K562 (cell line): ENCODE results near the gene BCAR3. TPM values are rescaled to one million over a fixed set of nuclear protein-coding genes. Genes with fewer than 3 reads are reported as not detected.

Experiments used
- ATAC-seq: fragments of 200-7000 bp; cut with Tn5 transposase; 3 replicates; pipeline ENCODE4 v1.9.1; 2020; ENCODE audit warnings: moderate library complexity
- BruUV-seq: library from RNA; stranded (reverse); fragments of 400-500 nt; replicated peaks from 2 replicates; lab custom pipeline; 2021; lab: Mats Ljungman, UMichigan
- CTCF ChIA-PET: fragments of 300-600 bp; formaldehyde crosslinking; extraction: SDS; loops from one replicate; lab custom pipeline; 2021; ENCODE audit warnings: low intra/inter-chr PET ratio; lab: Yijun Ruan, JAX
- POLR2A ChIA-PET: fragments of 300-600, 350-650 bp; sonication (Branson Sonifier 250); formaldehyde crosslinking; extraction: SDS; loops from one replicate; lab custom pipeline; 2021; ENCODE audit warnings: antibody characterized with exemption, inconsistent platforms; lab: Yijun Ruan, JAX
- DNase-seq, 4 experiments: peaks; one replicate each; pipeline versions ENCODE4 v3.0.0 to v3.0.0-alpha.2; 2011 to 2018; ENCODE audit warnings: low spot score in 3 of 4, mixed read lengths in 3 of 4; ENCODE audit errors: extremely low read depth in 1 of 4
- FAIRE-seq: peaks from 2 replicates; lab custom pipeline; 2011; peaks lifted over from hg19 to GRCh38; lab: Jason Lieb, UNC
- H2AFZ ChIP-seq: 2 replicates; pipeline ENCODE4 v1.6.0; 2011; ENCODE audit warnings: low read depth, low read length, control low read depth, inconsistent platforms
- H3K27ac ChIP-seq: fragments of 200-600 bp; 3 replicates; pipeline ENCODE4 v1.8.0; 2011; ENCODE audit warnings: low read depth, mild to moderate bottlenecking, control low read depth, inconsistent platforms, low read length, moderate library complexity, mixed read lengths; ENCODE audit errors: extremely low read depth
- H3K27me3 ChIP-seq, 2 experiments: fragments of 300-600 bp in 1 of 2; 2 replicates in 1 of 2; 3 replicates in 1 of 2; pipeline versions ENCODE4 v1.6.0 to v1.8.0; 2011; ENCODE audit warnings: inconsistent platforms in 2 of 2, low read length in 2 of 2, mild to moderate bottlenecking in 1 of 2, mixed read lengths in 1 of 2, moderate library complexity in 1 of 2; ENCODE audit not compliant: control insufficient read depth in 2 of 2, insufficient read depth in 2 of 2
- H3K36me3 ChIP-seq: fragments of 300-600 bp; 3 replicates; pipeline ENCODE4 v1.8.0; 2011; ENCODE audit warnings: mild to moderate bottlenecking, low read length, inconsistent platforms; ENCODE audit not compliant: control insufficient read depth, insufficient read depth
- H3K4me1 ChIP-seq, 2 experiments: fragments of 200-600 bp in 1 of 2; replicated peaks in 1 of 2; 2 replicates in 1 of 2; 3 replicates in 1 of 2; pipeline versions ENCODE4 v1.5.1 to v1.8.0; 2011; ENCODE audit warnings: inconsistent platforms in 2 of 2, low read length in 2 of 2, mild to moderate bottlenecking in 1 of 2, mixed read lengths in 1 of 2, moderate library complexity in 1 of 2; ENCODE audit not compliant: control insufficient read depth in 2 of 2, insufficient read depth in 2 of 2
- H3K4me2 ChIP-seq: 2 replicates; pipeline ENCODE4 v1.6.1; 2011; ENCODE audit warnings: low read length, control low read depth, inconsistent platforms, mixed read lengths; ENCODE audit not compliant: insufficient read depth
- H3K4me3 ChIP-seq: fragments of 200-600 bp; sonication (generic), shearing (Covaris generic); 2 replicates; pipeline ENCODE4 v1.5.1; 2016; ENCODE audit warnings: control low read depth, inconsistent platforms
- H3K79me2 ChIP-seq: fragments of 200-600 bp; 3 replicates; pipeline ENCODE4 v1.8.0; 2011; ENCODE audit warnings: low read length, inconsistent platforms; ENCODE audit not compliant: control insufficient read depth, insufficient read depth
- H3K9ac ChIP-seq, 2 experiments: 2 replicates each; pipeline versions ENCODE4 v1.6.0 to v1.6.1; 2011; ENCODE audit warnings: low read depth in 2 of 2, low read length in 2 of 2, control low read depth in 1 of 2, inconsistent platforms in 1 of 2, mild to moderate bottlenecking in 1 of 2, mixed read lengths in 1 of 2; ENCODE audit not compliant: insufficient read depth in 1 of 2
- H3K9me1 ChIP-seq: one replicate; pipeline ENCODE4 v1.6.0; 2011; ENCODE audit warnings: inconsistent platforms, mild to moderate bottlenecking, low read length, moderate library complexity; ENCODE audit not compliant: control insufficient read depth, insufficient read depth
- H3K9me3 ChIP-seq: replicated peaks from 2 replicates; pipeline ENCODE4 v1.5.1; 2011; ENCODE audit warnings: low read depth, low read length, inconsistent platforms; ENCODE audit not compliant: control insufficient read depth, insufficient read depth
- H4K20me1 ChIP-seq: replicated peaks from 2 replicates; pipeline ENCODE4 v1.6.1; 2011; ENCODE audit warnings: low read length, inconsistent platforms, mixed read lengths; ENCODE audit not compliant: control insufficient read depth, insufficient read depth
- ATF4 ChIP-seq: fragments of 450-650 bp; formaldehyde crosslinking; IDR thresholded peaks from 2 replicates; pipeline ENCODE4 v1.4.0; 2022; ENCODE audit warnings: mild to moderate bottlenecking, moderate library complexity
- COPS2 ChIP-seq: fragments of 450-650 bp; conservative IDR thresholded peaks from 2 replicates; pipeline ENCODE4 v1.6.1; 2016; ENCODE audit warnings: mild to moderate bottlenecking, moderate library complexity
- GABPB1 ChIP-seq: sonication (generic); formaldehyde crosslinking; IDR thresholded peaks from 2 replicates; pipeline ENCODE4 v1.8.0; 2022; ENCODE audit warnings: mild to moderate bottlenecking, missing genetic modification reagents
- GTF2E2 ChIP-seq: fragments of 200-800 bp; sonication (Bioruptor generic); IDR thresholded peaks from 2 replicates; pipeline ENCODE4 v1.6.1; 2016; ENCODE audit warnings: missing genetic modification characterization, missing compliant biosample characterization
- JUNB ChIP-seq: fragments of 450-650 bp; formaldehyde crosslinking; conservative IDR thresholded peaks from 2 replicates; pipeline ENCODE4 v1.4.0; 2020; ENCODE audit warnings: mild to moderate bottlenecking
- MTF1 ChIP-seq: fragments of 250-450 bp; sonication (Bioruptor Pico); IDR thresholded peaks from 2 replicates; pipeline ENCODE4 v1.9.0; 2021; ENCODE audit warnings: moderate library complexity, mild to moderate bottlenecking, inconsistent platforms, borderline replicate concordance
- NONO ChIP-seq, 2 experiments: fragments of 200-400 bp in 1 of 2; fragments of 450-650 bp in 1 of 2; formaldehyde crosslinking in 1 of 2; IDR thresholded peaks; 2 replicates each; pipeline ENCODE4 v1.6.1; 2017; ENCODE audit warnings: low read depth in 2 of 2, mild to moderate bottlenecking in 2 of 2, moderate library complexity in 2 of 2, low read length in 1 of 2
- NR2F6 ChIP-seq: fragments of 450-650 bp; formaldehyde crosslinking; IDR thresholded peaks from 2 replicates; pipeline ENCODE4 v1.4.0; 2020; ENCODE audit warnings: mild to moderate bottlenecking
- PKNOX1 ChIP-seq: fragments of 450-650 bp; IDR thresholded peaks from 2 replicates; pipeline ENCODE4 v1.6.1; 2016
- RBM15 ChIP-seq: fragments of 200-400 bp; formaldehyde crosslinking; IDR thresholded peaks from 2 replicates; pipeline ENCODE4 v1.6.1; 2018; ENCODE audit warnings: mild to moderate bottlenecking, low read length, moderate library complexity; ENCODE audit not compliant: insufficient read depth
- SMARCA5 ChIP-seq: fragments of 450-650 bp; IDR thresholded peaks from 2 replicates; pipeline ENCODE4 v1.6.1; 2016
- ZNF197 ChIP-seq: fragments of 200-800 bp; sonication (Bioruptor generic); IDR thresholded peaks from 2 replicates; pipeline ENCODE4 v1.6.1; 2016; ENCODE audit warnings: low read depth, missing genetic modification characterization, missing compliant biosample characterization
- ZNF592 ChIP-seq: fragments of 450-650 bp; IDR thresholded peaks from 2 replicates; pipeline ENCODE4 v1.6.1; 2017; ENCODE audit warnings: antibody characterized with exemption, mild to moderate bottlenecking
- WGBS: fragments of 100-300 bp; shearing (Covaris generic); methylation state at CpG from one replicate; pipeline ENCODE4 v1.1.6; 2016; ENCODE audit warnings: low coverage, mixed read lengths; ENCODE audit not compliant: insufficient coverage; ENCODE audit errors: missing lambda C conversion rate; 5-methylcytosine and 5-hydroxymethylcytosine counted together
- in situ Hi-C: fragments of 300-500 bp; cut with MboI; formaldehyde crosslinking; loops from 4 replicates; pipeline ENCODE4 v1.15.0; 2018; ENCODE audit warnings: inconsistent platforms, mixed read lengths
- intact Hi-C: fragments of 100-400 bp; cut with micrococcal nuclease; formaldehyde crosslinking; loops from 2 replicates; pipeline ENCODE4 v1.14.2; 2022
- polyA plus RNA-seq, 8 experiments: library from polyadenylated mRNA; depleted of rRNA in 4 of 8; stranded (reverse) in 5 of 8; unstranded in 3 of 8; fragments of >200 nt; fragmentation: Nextera tagmentation in 2 of 8; fragmentation: Illumina TruSeq in 1 of 8; extraction: Ambion mirVana in 2 of 8; extraction: Trizol in 1 of 8; gene quantifications; 2 replicates each; pipeline versions ENCODE4 v1.2.1 to v1.2.3, GENCODE V29; 2011 to 2014; ENCODE audit warnings: inconsistent platforms in 1 of 8, missing spikeins in 1 of 8
- total RNA-seq, 7 experiments: library from RNA; depleted of rRNA in 6 of 7; stranded (reverse); fragments of >200 nt in 6 of 7; fragmentation: Illumina TruSeq in 2 of 7; extraction: Trizol in 2 of 7; gene quantifications; 2 replicates each; pipeline versions ENCODE4 v1.2.1 to v1.2.3, GENCODE V29; 2011 to 2021; ENCODE audit warnings: low replicate concordance in 1 of 7

BCAR3 gene
- total and polyA plus RNA-seq, 9 of the 15 experiments (the other 6 are each of a cell fraction or from before 2014, with no cell fraction given) = 1.8 to 6.3 (median 3.8) TPM

GRCh38 chr1:93692026-93692425, 10.4 kb upstream of the BCAR3 start:
- 6% methylated on average over 4 of the region's 4 CpGs for WGBS
- no peaks in the 10 kb centered on the region for H3K9me1 ChIP-seq
- no peaks in the 10 kb centered on the region for H3K79me2 ChIP-seq
- H3K36me3 ChIP-seq = no peaks in the 10 kb centered on the region
- ChIA-PET POLR2A (interaction anchor here (1.0 kb wide), 1 partner anchor 9 kb away, joined by 3 read pairs; no protein-coding TSS in a partner anchor), CTCF (no interaction called here)
- no peaks in the 10 kb centered on the region for H4K20me1 ChIP-seq
- no peaks in the 10 kb centered on the region for H3K4me1 ChIP-seq
- H3K9me3 ChIP-seq = no peaks in the 10 kb centered on the region
- H2AFZ ChIP-seq = no peak overlapping the region
- ATAC-seq (no peak), FAIRE-seq (no peak), DNase-seq (no peak)
- H3K4me3 ChIP-seq = no peak overlapping the region
- no peak overlapping the region for H3K4me2 ChIP-seq
- BruUV-seq = no TSS peak
- H3K9ac ChIP-seq = no peak overlapping the region
- in situ Hi-C loops (no loop called here), intact Hi-C loops (no loop called here)
- H3K27ac ChIP-seq = no peak overlapping the region
- H3K27me3 ChIP-seq = peaks cover 5 to 46% of the 10 kb centered on the region in 2 experiments
- TF ChIP-seq MTF1 (CRISPR knock-in tag) = no peak
- TF ChIP-seq ZNF592 = no peak
- TF ChIP-seq GABPB1 (CRISPR knock-in tag) = no peak
- TF ChIP-seq COPS2 = no peak
- TF ChIP-seq ZNF197 (CRISPR knock-in tag) = no peak
- TF ChIP-seq SMARCA5 = no peak
- no peak for TF ChIP-seq NONO (IDR thresholded peaks at IDR 0.05; ENCODE audit: low read depth in 2 of 2, low read length in 1 of 2)
- TF ChIP-seq RBM15 = no peak
- no peak for TF ChIP-seq NR2F6 (CRISPR knock-in tag)
- no peak for TF ChIP-seq JUNB (CRISPR knock-in tag)
- TF ChIP-seq ATF4 = no peak
- TF ChIP-seq GTF2E2 = no peak
- no peak for TF ChIP-seq PKNOX1
